Heart right ventricle (tissue), 16 donors: ENCODE data around the gene NFYC. TPM values are rescaled to one million over a fixed set of nuclear protein-coding genes. Genes with fewer than 3 reads are reported as not detected.

Experiments
- ATAC-seq, 8 donors: fragments of 200-7000 bp; cut with Tn5 transposase; one replicate each; pipeline ENCODE4 v1.9.1; 2020; ENCODE audit warnings: mild to moderate bottlenecking in 8 of 8, moderate library complexity in 8 of 8, moderate number of reproducible peaks in 1 of 8
- DNase-seq, 2 donors: peaks; one replicate each; pipeline ENCODE4 v3.0.0-alpha.2; 2020
- H3K27ac ChIP-seq, 10 donors: fragments of 200-600 bp; sonication (generic) in 2 of 10; one replicate each; pipeline versions ENCODE4 v1.5.0 to v1.8.0; 2020 to 2022; ENCODE audit warnings: mild to moderate bottlenecking in 3 of 10
- H3K27me3 ChIP-seq, 7 donors: fragments of 200-600 bp; one replicate each; pipeline ENCODE4 v1.8.0; 2021 to 2022; ENCODE audit warnings: mild to moderate bottlenecking in 2 of 7
- H3K36me3 ChIP-seq, 9 donors: fragments of 200-600 bp; sonication (generic) in 1 of 9; one replicate each; pipeline versions ENCODE4 v1.5.0 to v1.8.0; 2020 to 2022; ENCODE audit warnings: mild to moderate bottlenecking in 2 of 9
- H3K4me1 ChIP-seq, 9 donors: fragments of 200-600 bp; sonication (generic) in 1 of 9; one replicate each; pipeline versions ENCODE4 v1.5.0 to v1.8.0; 2020 to 2022; ENCODE audit warnings: mild to moderate bottlenecking in 4 of 9
- H3K4me3 ChIP-seq, 10 donors: fragments of 200-600 bp; sonication (generic) in 2 of 10; one replicate each; pipeline versions ENCODE4 v1.5.0 to v1.8.0; 2020 to 2022; ENCODE audit warnings: mild to moderate bottlenecking in 7 of 10, moderate library complexity in 2 of 10
- H3K9me3 ChIP-seq, 11 donors: fragments of 200-600 bp in 10 of 11; sonication (generic) in 2 of 11; one replicate each; pipeline versions ENCODE4 v1.5.0 to v1.8.0; 2013 to 2022; ENCODE audit warnings: mild to moderate bottlenecking in 2 of 11, control low read depth in 1 of 11, moderate library complexity in 1 of 11
- WGBS, 2 donors: extraction: QIAGEN DNeasy Blood & Tissue Kit; methylation state at CpG; one replicate each; pipeline ENCODE4 v1.1.7; 2013; ENCODE audit warnings: inconsistent platforms in 1 of 2; 5-methylcytosine and 5-hydroxymethylcytosine counted together
- intact Hi-C, 10 donors: fragments of 100-400 bp; cut with DNase I; formaldehyde crosslinking; loops; one replicate each; pipeline versions ENCODE4 v1.11.1 to v1.14.2; 2022
- polyA plus RNA-seq, 2 donors: library from polyadenylated mRNA; stranded (reverse); fragments of 200-250 nt; gene quantifications; one replicate each; pipeline ENCODE4 v1.2.3, GENCODE V29; 2013
- total RNA-seq, 10 donors: library from RNA; stranded (reverse); fragmentation: NEBNext Ultra II Directional in 3 of 10; extraction: Animal tissue kit (Norgen Biotek cat#: 25700) in 3 of 10; gene quantifications; one replicate each; pipeline versions ENCODE4 v1.2.1 to v1.2.4, GENCODE V29; 2021 to 2023
- TF ChIP-seq, protein P1 (sequence below), 9 donors: fragments of 200-600 bp; sonication (generic) in 2 of 9; IDR thresholded peaks; one replicate each; pipeline versions ENCODE4 v1.5.0 to v1.8.0; 2021 to 2022; ENCODE audit warnings: antibody characterized with exemption in 9 of 9, mild to moderate bottlenecking in 5 of 9, moderate library complexity in 1 of 9
- donor health status: Arrhythmogenic right ventricular cardiomyopathy.
- donor health status: ischemic (EF 13 %, LVEDD 7.1; RV severe dilation, severe dysfunction).
- donor health status: healthy with polysubstance abuse.
- donor health status: DM: no; HTN: yes; CAD: no.
- donor health status: DM: no; HTN: no; CAD: no.
- donor health status: ischemic (EF 25% LVEDD 6.9; RV normal size, moderate dysfunction).
- donor health status: ischemic (EF 25% LVEDD 5.7; RV mildly dilated, moderate dysfunction).
- donor health status: healthy.
- donor health status: DM: yes; HTN: yes; CAD: no.
- donor health status: Ischemic cardiomyopathy.
- donor health status: ischemic (EF 35%, LVEDD 5.7; RV mildly dilated, moderate dysfunction).
- donor health status: nonischemic (EF 11% LVEDD 7.7; RV severe dilation, severe dysfunction).
- donor health status: DM: yes; HTN: yes; CAD: no.
- donor health status: PGD.
- donor health status: ischemic (EF 29% LVEDD 5.4; RV normal size, mild dysfunction).
- donor health status: nonischemic (EF 23%, LVEDD 6.1; RV moderate dilation, normal function).

Gene NFYC
- total and polyA plus RNA-seq, 12 donors, result 49.9 to 84.7 (median 71.7) TPM

- H3K9me3 ChIP-seq, result no peaks in the 10 kb centered on the region
- H3K27me3 ChIP-seq, result peaks cover 0 to 3% (median 0%) of the 10 kb centered on the region in 7 donors
- 68 to 70% methylated on average over 16 of the region's 16 CpGs for WGBS, 2 donors
- no peaks in the 10 kb centered on the region for H3K36me3 ChIP-seq
- TF ChIP-seq, protein P1, sequence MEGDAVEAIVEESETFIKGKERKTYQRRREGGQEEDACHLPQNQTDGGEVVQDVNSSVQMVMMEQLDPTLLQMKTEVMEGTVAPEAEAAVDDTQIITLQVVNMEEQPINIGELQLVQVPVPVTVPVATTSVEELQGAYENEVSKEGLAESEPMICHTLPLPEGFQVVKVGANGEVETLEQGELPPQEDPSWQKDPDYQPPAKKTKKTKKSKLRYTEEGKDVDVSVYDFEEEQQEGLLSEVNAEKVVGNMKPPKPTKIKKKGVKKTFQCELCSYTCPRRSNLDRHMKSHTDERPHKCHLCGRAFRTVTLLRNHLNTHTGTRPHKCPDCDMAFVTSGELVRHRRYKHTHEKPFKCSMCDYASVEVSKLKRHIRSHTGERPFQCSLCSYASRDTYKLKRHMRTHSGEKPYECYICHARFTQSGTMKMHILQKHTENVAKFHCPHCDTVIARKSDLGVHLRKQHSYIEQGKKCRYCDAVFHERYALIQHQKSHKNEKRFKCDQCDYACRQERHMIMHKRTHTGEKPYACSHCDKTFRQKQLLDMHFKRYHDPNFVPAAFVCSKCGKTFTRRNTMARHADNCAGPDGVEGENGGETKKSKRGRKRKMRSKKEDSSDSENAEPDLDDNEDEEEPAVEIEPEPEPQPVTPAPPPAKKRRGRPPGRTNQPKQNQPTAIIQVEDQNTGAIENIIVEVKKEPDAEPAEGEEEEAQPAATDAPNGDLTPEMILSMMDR (IDR thresholded peaks at IDR 0.05), result no peak
- no peak for DNase-seq
- ATAC-seq, result peak in 1 of 8 donors; percentile 46
- H3K27ac ChIP-seq, result no peak overlapping the region
- no peak overlapping the region for H3K4me3 ChIP-seq
- peaks cover 0 to 10% (median 4%) of the 10 kb centered on the region in 9 donors for H3K4me1 ChIP-seq
- intact Hi-C loops, result no loop called here
Observed at GRCh38 chr1:40658751-40659648, 32.5 kb upstream of the NFYC start.

GRCh38 chr1:40659649-40659947, 31.9 kb upstream of the NFYC start:
- intact Hi-C loops, result no loop called here
- Histone ChIP-seq H3K4me1 (peaks cover 0 to 10% (median 4%) of the 10 kb centered on the region in 9 donors), H3K4me3 (no peak overlapping the region), H3K36me3 (no peaks in the 10 kb centered on the region), H3K27me3 (peaks cover 0 to 3% (median 0%) of the 10 kb centered on the region in 7 donors), H3K27ac (no peak overlapping the region), H3K9me3 (no peaks in the 10 kb centered on the region)
- ATAC-seq (no peak), DNase-seq (no peak)
- 46 to 51% methylated on average over 7 of the region's 7 CpGs for WGBS, 2 donors
- TF ChIP-seq, protein P1 (IDR thresholded peaks at IDR 0.05), result no peak

DNA sequence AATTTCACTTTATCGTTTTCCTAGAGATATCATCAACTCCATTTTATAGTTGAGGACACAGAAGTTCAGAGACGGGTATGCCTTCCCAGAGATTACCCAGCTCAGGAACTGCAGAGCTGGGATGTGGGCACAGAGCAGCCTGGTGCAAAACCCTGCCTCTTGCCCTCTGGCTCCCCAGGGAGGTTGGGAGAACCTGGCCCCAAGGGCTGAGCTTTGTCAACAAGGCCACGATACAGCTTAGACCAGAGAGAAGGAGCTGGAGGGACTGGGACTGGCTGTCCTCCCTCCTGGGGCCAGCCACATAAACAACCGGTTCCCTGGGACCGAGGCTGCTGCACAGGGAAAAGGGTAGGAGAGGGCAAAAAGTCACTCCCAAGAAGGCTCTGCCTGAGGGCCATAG, 29.8 kb upstream of the NFYC start:
- TF ChIP-seq, protein P1 (IDR thresholded peaks at IDR 0.05), result no peak
- no peak for ATAC-seq
- intact Hi-C loops, result loop anchor here in 2 of 10 donors (10.0 kb wide), 1 partner anchor 47 kb away; no protein-coding TSS in a partner anchor
- Histone ChIP-seq H3K36me3 (no peaks in the 10 kb centered on the region), H3K4me3 (no peak overlapping the region), H3K4me1 (peaks cover 0 to 19% (median 11%) of the 10 kb centered on the region in 9 donors), H3K9me3 (no peaks in the 10 kb centered on the region), H3K27ac (no peak overlapping the region), H3K27me3 (no peaks in the 10 kb centered on the region)
- DNase-seq, result no peak
- WGBS, 2 donors, result 70% methylated on average over 5 of the region's 5 CpGs

DNA sequence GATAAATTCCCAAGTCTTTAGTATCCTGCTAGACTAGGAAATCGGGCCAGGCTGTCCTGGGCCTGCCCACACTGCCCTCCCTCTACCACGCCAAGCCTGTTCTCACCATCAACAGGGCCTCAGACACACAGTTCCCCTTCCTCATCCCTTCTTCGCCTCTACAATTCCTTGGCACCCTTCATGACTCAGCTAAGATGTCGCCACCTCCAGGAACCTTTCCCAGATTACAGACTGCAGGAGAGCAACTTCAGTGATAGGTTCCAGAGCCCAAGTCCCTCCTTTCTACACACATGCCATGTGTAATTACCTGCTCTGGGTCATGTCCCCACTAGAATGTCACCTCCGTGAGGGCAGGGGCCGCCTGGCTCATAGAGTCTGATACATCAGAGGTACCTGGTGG, 29.4 kb upstream of the NFYC start:
- intact Hi-C loops, result loop anchor here in 2 of 10 donors (10.0 kb wide), 1 partner anchor 47 kb away; no protein-coding TSS in a partner anchor
- TF ChIP-seq, protein P1 (IDR thresholded peaks at IDR 0.05), result no peak
- Histone ChIP-seq H3K27me3 (no peaks in the 10 kb centered on the region), H3K9me3 (no peaks in the 10 kb centered on the region), H3K4me1 (peaks cover 0 to 19% (median 11%) of the 10 kb centered on the region in 9 donors), H3K4me3 (no peak overlapping the region), H3K36me3 (no peaks in the 10 kb centered on the region), H3K27ac (no peak overlapping the region)
- no peak for DNase-seq
- 72 to 88% methylated on average over 6 of the region's 6 CpGs for WGBS, 2 donors
- no peak for ATAC-seq
